HepG2 (cell line): ENCODE results near the gene ARF4. TPM values are rescaled to one million over a fixed set of nuclear protein-coding genes. Genes with fewer than 3 reads are reported as not detected.
A peak's percentile ranks its signal among the peaks of the same experiment; 100 is the strongest.

ENCODE experiments used
- BCL6 ChIP-seq: IDR thresholded peaks from 2 replicates; pipeline ENCODE4 v1.6.1; 2016; ENCODE audit warnings: missing genetic modification reagents, missing compliant biosample characterization
- CERS6 ChIP-seq: sonication (generic); formaldehyde crosslinking; IDR thresholded peaks from 2 replicates; pipeline ENCODE4 v1.5.0; 2020; ENCODE audit warnings: missing genetic modification reagents
- DNMT3B ChIP-seq: conservative IDR thresholded peaks from 2 replicates; pipeline ENCODE4 v1.6.1; 2016; ENCODE audit warnings: missing biosample characterization, control low read depth
- ELK4 ChIP-seq: sonication (generic); formaldehyde crosslinking; IDR thresholded peaks from 2 replicates; pipeline ENCODE4 v1.9.0; 2021; ENCODE audit warnings: missing genetic modification reagents, borderline replicate concordance
- FOXA1 ChIP-seq, 2 experiments: fragments of 450-650 bp in 1 of 2; sonication (generic) in 1 of 2; formaldehyde crosslinking in 1 of 2; IDR thresholded peaks; 2 replicates each; pipeline versions ENCODE4 v1.4.0 to v1.6.1; 2016 to 2020; ENCODE audit warnings: missing genetic modification reagents in 1 of 2
- HINFP ChIP-seq: sonication (generic); formaldehyde crosslinking; IDR thresholded peaks from 2 replicates; pipeline ENCODE4 v1.4.0; 2020; ENCODE audit warnings: low read depth, mild to moderate bottlenecking, missing genetic modification reagents
- HMG20B ChIP-seq: conservative IDR thresholded peaks from 2 replicates; pipeline ENCODE4 v1.6.1; 2016; ENCODE audit warnings: missing genetic modification reagents, missing compliant biosample characterization
- MAZ ChIP-seq, 2 experiments: sonication (generic) in 1 of 2; formaldehyde crosslinking in 1 of 2; IDR thresholded peaks; 2 replicates each; pipeline versions ENCODE4 v1.5.0 to v1.6.1; 2012 to 2020; ENCODE audit warnings: low read depth in 2 of 2, mild to moderate bottlenecking in 2 of 2, borderline replicate concordance in 1 of 2, improper control_type of control experiment in 1 of 2, low read length in 1 of 2, missing genetic modification reagents in 1 of 2, moderate library complexity in 1 of 2
- NFYC ChIP-seq: IDR thresholded peaks from 2 replicates; pipeline ENCODE4 v1.6.1; 2016; ENCODE audit warnings: missing genetic modification reagents, missing compliant biosample characterization
- PHF21A ChIP-seq: sonication (generic); formaldehyde crosslinking; IDR thresholded peaks from 2 replicates; pipeline ENCODE4 v1.5.0; 2020; ENCODE audit warnings: mild to moderate bottlenecking, missing genetic modification reagents
- PLSCR1 ChIP-seq: sonication (generic); formaldehyde crosslinking; IDR thresholded peaks from 2 replicates; pipeline ENCODE4 v1.5.0; 2020; ENCODE audit warnings: missing genetic modification reagents, mild to moderate bottlenecking, borderline replicate concordance
- PRPF4 ChIP-seq: fragments of 200-400 bp; formaldehyde crosslinking; IDR thresholded peaks from 2 replicates; pipeline ENCODE4 v1.6.1; 2016; ENCODE audit warnings: low read length, low read depth; ENCODE audit not compliant: poor library complexity, severe bottlenecking
- RFXANK ChIP-seq: IDR thresholded peaks from 2 replicates; pipeline ENCODE4 v1.6.1; 2016
- SNAPC4 ChIP-seq: sonication (generic); formaldehyde crosslinking; IDR thresholded peaks from 2 replicates; pipeline ENCODE4 v1.4.0; 2020; ENCODE audit warnings: mild to moderate bottlenecking, missing genetic modification reagents
- TRIM24 ChIP-seq: sonication (generic); formaldehyde crosslinking; IDR thresholded peaks from 2 replicates; pipeline ENCODE4 v1.8.0; 2022; ENCODE audit warnings: mild to moderate bottlenecking, missing genetic modification reagents
- ZBTB21 ChIP-seq: sonication (generic); formaldehyde crosslinking; IDR thresholded peaks from 2 replicates; pipeline ENCODE4 v1.4.0; 2020; ENCODE audit warnings: missing genetic modification reagents
- ZFAT ChIP-seq: sonication (generic); formaldehyde crosslinking; conservative IDR thresholded peaks from 2 replicates; pipeline ENCODE4 v1.8.1; 2023; ENCODE audit warnings: missing genetic modification reagents, inconsistent platforms
- ZMAT3 ChIP-seq: sonication (generic); formaldehyde crosslinking; conservative IDR thresholded peaks from 2 replicates; pipeline ENCODE4 v1.7.0; 2021; ENCODE audit warnings: missing genetic modification reagents
- ZNF775 ChIP-seq: sonication (generic); formaldehyde crosslinking; IDR thresholded peaks from 2 replicates; pipeline ENCODE4 v1.4.0; 2020; ENCODE audit warnings: missing genetic modification reagents, mild to moderate bottlenecking, moderate library complexity, borderline replicate concordance
- polyA plus RNA-seq, 8 experiments: library from polyadenylated mRNA; depleted of rRNA in 3 of 8; stranded (reverse) in 7 of 8; unstranded in 1 of 8; fragments of >200 nt; fragmentation: Illumina TruSeq in 4 of 8; extraction: Trizol in 4 of 8; gene quantifications; 2 replicates each; pipeline versions ENCODE4 v1.2.1 to v1.2.3, GENCODE V29; 2011 to 2016; ENCODE audit warnings: low read depth in 4 of 8, missing spikeins in 1 of 8, mixed read lengths in 1 of 8; ENCODE audit not compliant: insufficient read depth in 1 of 8
- total RNA-seq, 5 experiments: library from RNA; depleted of rRNA; stranded (reverse); fragments of >200 nt; fragmentation: Illumina TruSeq; extraction: Trizol; gene quantifications; 2 replicates each; pipeline ENCODE4 v1.2.3, GENCODE V29; 2016; ENCODE audit warnings: low read depth in 1 of 5

ARF4 gene
- total and polyA plus RNA-seq, 2 of the 13 experiments (the other 11 are each of a cell fraction or from before 2014, with no cell fraction given): 184 to 250 TPM

GRCh38 chr3:57597127-57597923 is at the start of gene ARF4 (continued):
- TF ChIP-seq PLSCR1 (no peak; the same call in 1 of the 2 replicates), FOXA1 (IDR thresholded peaks at IDR 0.05) (no peak), FOXA1 (CRISPR knock-in tag; IDR thresholded peaks at IDR 0.05) (no peak), ELK4 (no peak; the same call in 1 of the 2 replicates), HINFP (peak; percentile 34), TRIM24 (no peak), DNMT3B (CRISPR knock-in tag) (no peak), ZNF775 (CRISPR knock-in tag) (no peak), PHF21A (peak; percentile 85), SNAPC4 (CRISPR knock-in tag) (no peak), PRPF4 (no peak), ZBTB21 (peak; percentile 96), NFYC (CRISPR knock-in tag) (peak; percentile 87), ZMAT3 (CRISPR knock-in tag) (0 out of 2 replicates have a peak, but pooled peaks have one; percentile 79), HMG20B (CRISPR knock-in tag) (no peak; the same call in 1 of the 2 replicates), MAZ (IDR thresholded peaks at IDR 0.05; ENCODE audit: borderline replicate concordance, low read depth, low read length) (peak; percentile 76), MAZ (CRISPR knock-in tag; IDR thresholded peaks at IDR 0.05; ENCODE audit: low read depth) (peak; percentile 76), RFXANK (CRISPR knock-in tag) (0 out of 2 replicates have a peak, but pooled peaks have one; percentile 51), BCL6 (CRISPR knock-in tag) (peak; percentile 35; the same call in 1 of the 2 replicates), CERS6 (no peak), ZFAT (CRISPR knock-in tag) (no peak)
